GM15510 (cell line): ENCODE measurements around the gene CYP27A1.

Experiments used
- POLR2A ChIP-seq: IDR thresholded peaks from 3 replicates; pipeline ENCODE4 v1.6.1; 2011; ENCODE audit warnings: borderline replicate concordance; ENCODE audit not compliant: insufficient read length; ENCODE audit errors: extremely low read depth

The CYP27A1 gene

GRCh38 chr2:218814540-218815243, 32.7 kb downstream of the CYP27A1 start:
- no peak for TF ChIP-seq POLR2A

- TF ChIP-seq POLR2A = no peak
Observed at GRCh38 chr2:218815244-218815637, 33.3 kb downstream of the CYP27A1 start.

GRCh38 chr2:218815649-218816048, 33.7 kb downstream of the CYP27A1 start:
- no peak for TF ChIP-seq POLR2A

- TF ChIP-seq POLR2A = no peak
Observed at GRCh38 chr2:218816561-218817011, 34.6 kb downstream of the CYP27A1 start.

- no peak for TF ChIP-seq POLR2A
Observed at GRCh38 chr2:218819093-218819492, 37.1 kb downstream of the CYP27A1 start.

- no peak for TF ChIP-seq POLR2A
Observed at GRCh38 chr2:218820746-218821369, 38.9 kb downstream of the CYP27A1 start.

GRCh38 chr2:218821605-218822211, 39.8 kb downstream of the CYP27A1 start:
- no peak for TF ChIP-seq POLR2A

GRCh38 chr2:218822622-218823021, 40.7 kb downstream of the CYP27A1 start:
- no peak for TF ChIP-seq POLR2A

- TF ChIP-seq POLR2A = no peak
Observed at GRCh38 chr2:218823196-218823855, 41.4 kb downstream of the CYP27A1 start.

- no peak for TF ChIP-seq POLR2A
Observed at GRCh38 chr2:218824004-218824403, 42.1 kb downstream of the CYP27A1 start.

GRCh38 chr2:218826791-218827190, 44.8 kb downstream of the CYP27A1 start:
- TF ChIP-seq POLR2A = no peak

GRCh38 chr2:218827701-218828476, 45.9 kb downstream of the CYP27A1 start:
- no peak for TF ChIP-seq POLR2A

- TF ChIP-seq POLR2A = no peak
Observed at GRCh38 chr2:218828477-218828778, 46.5 kb downstream of the CYP27A1 start.

- no peak for TF ChIP-seq POLR2A
Observed at GRCh38 chr2:218829868-218830451, 48.0 kb downstream of the CYP27A1 start.

GRCh38 chr2:218830526-218831306, 48.8 kb downstream of the CYP27A1 start:
- TF ChIP-seq POLR2A = no peak
